ENCODE results near the gene STAM2. TPM values are rescaled to one million over a fixed set of nuclear protein-coding genes. Genes with fewer than 3 reads are reported as not detected.

Gene STAM2
- total RNA-seq, result 28.1 and 33.3 TPM in 2 replicates

GRCh38 chr2:152175368-152176112 is at the start of gene STAM2:
Gene STAM2 (minus strand): TSS chr2:152175763. CDS start chr2:152175642, 121 bp downstream.

DNA sequence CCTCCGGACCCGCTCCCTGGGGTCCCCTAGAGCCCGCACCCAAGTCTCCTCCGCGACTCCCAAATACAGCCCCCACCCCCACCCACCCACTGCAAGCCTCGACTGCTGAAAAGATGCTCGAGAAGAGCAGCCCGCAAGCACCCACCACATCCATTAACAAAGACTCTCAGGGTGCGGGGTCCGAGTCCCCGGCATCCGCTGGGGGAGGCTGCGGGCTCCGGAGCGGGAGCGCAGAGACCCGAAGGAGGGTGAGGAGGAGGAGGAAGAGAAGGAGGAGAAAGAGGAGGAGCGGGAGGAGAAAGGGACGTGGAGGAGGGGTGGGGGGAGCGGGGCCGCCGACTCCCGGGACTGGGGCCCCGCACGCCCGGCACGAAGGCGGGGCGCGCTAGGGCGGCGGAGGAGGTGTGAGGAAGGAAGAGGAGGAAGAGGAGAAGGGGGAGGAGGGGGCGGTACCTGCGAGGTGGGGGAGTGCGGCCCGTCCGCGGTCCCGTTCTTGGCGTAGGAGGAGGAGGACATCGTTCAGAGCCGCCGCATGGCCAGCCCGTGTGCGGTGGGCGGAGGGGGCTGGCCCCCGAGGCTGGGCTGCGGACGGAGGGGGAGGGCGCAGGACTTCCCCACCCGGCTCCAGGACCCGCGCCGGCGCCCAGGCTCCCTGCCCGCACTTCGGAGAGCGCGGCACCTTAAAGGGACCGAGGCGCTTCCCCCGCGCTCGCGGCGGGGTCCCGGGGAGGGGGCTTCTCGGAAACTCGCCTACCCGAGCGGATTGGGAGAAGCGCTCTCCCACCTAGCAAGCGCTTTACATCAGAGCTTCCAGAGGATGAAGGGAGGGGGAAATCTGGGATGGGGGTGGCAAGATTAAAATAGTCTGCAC is 76.8 kb downstream of the STAM2 start, which contains the start of gene CACNB4:
Gene CACNB4, minus strand, starts transcription at position 549 of the 871 bp plus-strand sequence.

Small RNA genes lying within 50 kb of the gene (small RNA-seq; reads per million reads assigned to genes)
- not detected for gene RPL30P2

Other genes with a start within 250 kb of the STAM2 start
- 0.19 and 0.33 TPM in 2 replicates for gene CACNB4, start 76.7 kb downstream of the STAM2 start, total RNA-seq
- 36.9 and 50.9 TPM in 2 replicates for gene FMNL2, start 159.4 kb upstream of the STAM2 start, total RNA-seq

Data from vein endothelial cell (primary cell).